NT2/D1 (cell line): ENCODE results near the gene MIA.
"Not testable (repeated sequence)": the region's sequence is repeated elsewhere in the genome, so short reads cannot be mapped to it uniquely, and the experiment has no call there.

Source experiments
- DNase-seq: peaks from one replicate; pipeline ENCODE4 v3.0.0-alpha.2; 2011; ENCODE audit warnings: low read depth, low spot score
- H3K27me3 ChIP-seq: 2 replicates; pipeline ENCODE4 v1.6.0; 2011; ENCODE audit warnings: mild to moderate bottlenecking; ENCODE audit not compliant: insufficient read length, insufficient read depth
- H3K36me3 ChIP-seq: 2 replicates; pipeline ENCODE4 v1.6.1; 2011; ENCODE audit warnings: mild to moderate bottlenecking, low read length, mixed read lengths; ENCODE audit not compliant: insufficient read depth, insufficient read length
- H3K4me1 ChIP-seq: 2 replicates; pipeline ENCODE4 v1.5.1; 2011; ENCODE audit not compliant: insufficient read depth, insufficient read length
- H3K4me3 ChIP-seq: 2 replicates; pipeline ENCODE4 v1.5.1; 2011; ENCODE audit warnings: low read depth; ENCODE audit not compliant: insufficient read length
- H3K9ac ChIP-seq: 2 replicates; pipeline ENCODE4 v1.6.0; 2011; ENCODE audit warnings: low read depth; ENCODE audit not compliant: insufficient read length
- H3K9me3 ChIP-seq: 2 replicates; pipeline ENCODE4 v1.5.1; 2011; ENCODE audit warnings: mild to moderate bottlenecking, low read length; ENCODE audit not compliant: insufficient read depth
- SUZ12 ChIP-seq: IDR thresholded peaks from 2 replicates; pipeline ENCODE4 v1.6.1; 2011; ENCODE audit not compliant: insufficient read length, insufficient read depth; ENCODE audit errors: extremely low read depth
- YY1 ChIP-seq: IDR thresholded peaks from 2 replicates; pipeline ENCODE4 v1.6.1; 2011; ENCODE audit not compliant: insufficient read length, insufficient read depth
- ZNF274 ChIP-seq: IDR thresholded peaks from 2 replicates; pipeline ENCODE4 v1.6.1; 2011; ENCODE audit warnings: mild to moderate bottlenecking, low read depth, low read length

MIA gene

GRCh38 chr19:40762754-40763470 is 12.4 kb upstream of the MIA start:
- no peak overlapping the region for H3K9ac ChIP-seq
- TF ChIP-seq SUZ12 (no peak), ZNF274 (no peak), YY1 (no peak)
- H3K27me3 ChIP-seq: no peaks in the 10 kb centered on the region
- no peaks in the 10 kb centered on the region for H3K4me1 ChIP-seq
- H3K4me3 ChIP-seq: no peak overlapping the region
- no peak for DNase-seq
- H3K36me3 ChIP-seq: peaks cover 82% of the 10 kb centered on the region
- H3K9me3 ChIP-seq: no peaks in the 10 kb centered on the region

GRCh38 chr19:40763526-40763925 is 11.8 kb upstream of the MIA start:
- H3K4me1 ChIP-seq: no peaks in the 10 kb centered on the region
- H3K27me3 ChIP-seq: no peaks in the 10 kb centered on the region
- DNase-seq: no peak
- H3K36me3 ChIP-seq: peaks cover 77% of the 10 kb centered on the region
- TF ChIP-seq ZNF274: no peak
- no peak for TF ChIP-seq YY1
- H3K4me3 ChIP-seq: no peak overlapping the region
- no peak overlapping the region for H3K9ac ChIP-seq
- H3K9me3 ChIP-seq: no peaks in the 10 kb centered on the region

- Histone ChIP-seq H3K9ac (no peak overlapping the region), H3K4me1 (no peaks in the 10 kb centered on the region), H3K4me3 (no peak overlapping the region), H3K9me3 (no peaks in the 10 kb centered on the region), H3K36me3 (peaks cover 80% of the 10 kb centered on the region), H3K27me3 (no peaks in the 10 kb centered on the region)
- TF ChIP-seq ZNF274 (no peak), SUZ12 (no peak), YY1 (no peak)
- no peak for DNase-seq
Observed at GRCh38 chr19:40763963-40764362, 11.4 kb upstream of the MIA start.

GRCh38 chr19:40766385-40766784 is 8.9 kb upstream of the MIA start:
- H3K9ac ChIP-seq, H3K9me3 ChIP-seq, H3K4me3 ChIP-seq, DNase-seq, H3K27me3 ChIP-seq, H3K4me1 ChIP-seq: not testable (repeated sequence)
- H3K36me3 ChIP-seq: peaks cover 61% of the 10 kb centered on the region

- no peak for TF ChIP-seq SUZ12
- no peak for TF ChIP-seq YY1
- TF ChIP-seq ZNF274: no peak
- no peaks in the 10 kb centered on the region for H3K27me3 ChIP-seq
- peaks cover 8% of the 10 kb centered on the region; the same call in 1 of the 2 replicates for H3K9me3 ChIP-seq
- H3K4me3 ChIP-seq: no peak overlapping the region
- peaks cover 43% of the 10 kb centered on the region for H3K36me3 ChIP-seq
- no peak for DNase-seq
- H3K9ac ChIP-seq: no peak overlapping the region
- H3K4me1 ChIP-seq: no peaks in the 10 kb centered on the region
Observed at GRCh38 chr19:40768869-40769268, 6.5 kb upstream of the MIA start.

- H3K4me1 ChIP-seq, H3K4me3 ChIP-seq, H3K9ac ChIP-seq, H3K9me3 ChIP-seq, H3K27me3 ChIP-seq, DNase-seq: not testable (repeated sequence)
- peaks cover 30% of the 10 kb centered on the region for H3K36me3 ChIP-seq
Observed at GRCh38 chr19:40771101-40771862, 4.0 kb upstream of the MIA start.

- TF ChIP-seq YY1 (no peak), ZNF274 (no peak), SUZ12 (no peak)
- peaks cover 10% of the 10 kb centered on the region for H3K4me1 ChIP-seq
- H3K9me3 ChIP-seq: peaks cover 8% of the 10 kb centered on the region; the same call in 1 of the 2 replicates
- peaks cover 29% of the 10 kb centered on the region for H3K36me3 ChIP-seq
- no peak for DNase-seq
- H3K4me3 ChIP-seq: no peak overlapping the region
- no peaks in the 10 kb centered on the region for H3K27me3 ChIP-seq
- H3K9ac ChIP-seq: no peak overlapping the region
Observed at GRCh38 chr19:40775632-40776022, 306 bp downstream of the MIA start.
